Measurements from ENCODE around the gene TESMIN.

DNA sequence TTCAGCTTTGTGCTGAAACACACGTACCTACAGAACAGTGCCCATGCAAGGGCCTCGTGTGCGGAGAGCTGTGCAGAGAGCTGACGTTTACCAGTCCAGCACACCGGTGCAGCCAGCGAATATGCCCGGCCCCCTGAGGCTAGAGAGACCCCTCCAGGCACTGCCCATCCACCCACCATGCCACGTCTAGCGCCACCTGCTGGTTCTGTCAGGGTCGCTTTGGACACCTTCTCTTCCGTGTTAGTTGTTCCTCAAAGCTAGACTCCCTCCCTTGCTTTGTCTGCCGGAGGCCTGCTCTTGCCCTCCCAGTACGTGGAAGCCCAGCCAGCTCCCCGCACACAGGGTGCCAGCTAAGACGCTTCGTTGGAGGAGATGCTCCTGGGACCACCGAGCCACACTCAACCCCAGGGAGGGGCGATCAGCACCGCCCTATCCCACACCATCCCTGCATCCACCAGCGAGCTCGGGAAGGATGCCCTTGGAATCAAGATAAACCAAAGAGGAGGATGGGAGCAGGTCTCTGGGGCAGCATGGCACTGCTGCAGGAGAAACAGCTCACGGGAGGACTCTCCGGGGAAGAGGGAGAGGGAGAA lies 47.0 kb upstream of the TESMIN start:
- TF ChIP-seq POLR2AphosphoS5 (IDR thresholded peaks at IDR 0.05; ENCODE audit: low read depth, low read length) (no peak), POLR2A (IDR thresholded peaks at IDR 0.05; ENCODE audit: low read depth, low read length) (no peak)
